ENCODE measurements around the gene WFIKKN2. TPM values are rescaled to one million over a fixed set of nuclear protein-coding genes. Genes with fewer than 3 reads are reported as not detected.

WFIKKN2 gene
- total and polyA plus RNA-seq, 2 experiments from 2014 or later: not detected

DNA sequence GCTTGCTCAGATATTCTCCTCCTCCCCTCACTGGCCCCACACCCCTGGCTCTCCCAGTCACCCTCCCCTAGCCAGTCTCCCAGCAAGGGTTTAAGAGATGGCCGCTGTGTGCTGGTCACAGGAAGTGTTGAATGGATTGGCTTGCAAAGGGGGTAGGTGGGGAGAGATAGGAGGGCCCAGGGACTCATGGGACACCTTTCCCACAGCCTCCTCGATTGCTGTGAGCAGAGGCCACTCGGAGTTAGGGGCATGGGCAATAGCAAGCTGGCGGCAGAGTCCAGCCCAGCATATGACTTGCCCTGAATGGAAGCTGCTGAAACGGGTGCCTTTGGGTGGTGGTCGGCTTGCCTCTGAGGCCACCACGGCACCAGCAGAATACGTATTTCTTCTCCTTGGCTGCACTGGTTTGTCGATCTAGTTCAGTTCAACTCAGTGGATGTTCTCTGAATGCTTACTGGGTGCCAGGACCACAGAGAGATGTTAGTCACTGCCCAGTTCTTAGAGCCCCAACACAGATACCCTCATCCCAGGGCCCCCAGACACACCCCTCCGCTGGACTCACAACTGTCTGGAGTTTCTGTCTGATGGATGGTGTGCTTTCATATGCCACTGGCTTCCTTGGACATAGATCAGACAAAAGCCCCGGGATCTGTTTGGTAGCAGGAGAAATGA is 6.0 kb downstream of the WFIKKN2 start (continued):
- TF ChIP-seq, protein P1, sequence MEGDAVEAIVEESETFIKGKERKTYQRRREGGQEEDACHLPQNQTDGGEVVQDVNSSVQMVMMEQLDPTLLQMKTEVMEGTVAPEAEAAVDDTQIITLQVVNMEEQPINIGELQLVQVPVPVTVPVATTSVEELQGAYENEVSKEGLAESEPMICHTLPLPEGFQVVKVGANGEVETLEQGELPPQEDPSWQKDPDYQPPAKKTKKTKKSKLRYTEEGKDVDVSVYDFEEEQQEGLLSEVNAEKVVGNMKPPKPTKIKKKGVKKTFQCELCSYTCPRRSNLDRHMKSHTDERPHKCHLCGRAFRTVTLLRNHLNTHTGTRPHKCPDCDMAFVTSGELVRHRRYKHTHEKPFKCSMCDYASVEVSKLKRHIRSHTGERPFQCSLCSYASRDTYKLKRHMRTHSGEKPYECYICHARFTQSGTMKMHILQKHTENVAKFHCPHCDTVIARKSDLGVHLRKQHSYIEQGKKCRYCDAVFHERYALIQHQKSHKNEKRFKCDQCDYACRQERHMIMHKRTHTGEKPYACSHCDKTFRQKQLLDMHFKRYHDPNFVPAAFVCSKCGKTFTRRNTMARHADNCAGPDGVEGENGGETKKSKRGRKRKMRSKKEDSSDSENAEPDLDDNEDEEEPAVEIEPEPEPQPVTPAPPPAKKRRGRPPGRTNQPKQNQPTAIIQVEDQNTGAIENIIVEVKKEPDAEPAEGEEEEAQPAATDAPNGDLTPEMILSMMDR (conservative IDR thresholded peaks at IDR 0.05; ENCODE audit: low read depth in 2 of 2): no peak
- TF ChIP-seq ZNF331 (CRISPR knock-in tag; IDR thresholded peaks at IDR 0.05; ENCODE audit: low read depth): no peak
- no peak for TF ChIP-seq POLR2AphosphoS5 (IDR thresholded peaks at IDR 0.05; ENCODE audit: low read depth)
- TF ChIP-seq ZNF114 (CRISPR knock-in tag; IDR thresholded peaks at IDR 0.05): no peak
- no peak for TF ChIP-seq STAT1 (IDR thresholded peaks at IDR 0.05; ENCODE audit: unreplicated experiment)
- TF ChIP-seq EZH2phosphoT487 (IDR thresholded peaks at IDR 0.05; ENCODE audit: unreplicated experiment): no peak
- no peak for TF ChIP-seq NANOG (IDR thresholded peaks at IDR 0.05; ENCODE audit: borderline replicate concordance)
- TF ChIP-seq EZH2 (IDR thresholded peaks at IDR 0.05; ENCODE audit: low read depth, unreplicated experiment): no peak
- TF ChIP-seq, protein P2, sequence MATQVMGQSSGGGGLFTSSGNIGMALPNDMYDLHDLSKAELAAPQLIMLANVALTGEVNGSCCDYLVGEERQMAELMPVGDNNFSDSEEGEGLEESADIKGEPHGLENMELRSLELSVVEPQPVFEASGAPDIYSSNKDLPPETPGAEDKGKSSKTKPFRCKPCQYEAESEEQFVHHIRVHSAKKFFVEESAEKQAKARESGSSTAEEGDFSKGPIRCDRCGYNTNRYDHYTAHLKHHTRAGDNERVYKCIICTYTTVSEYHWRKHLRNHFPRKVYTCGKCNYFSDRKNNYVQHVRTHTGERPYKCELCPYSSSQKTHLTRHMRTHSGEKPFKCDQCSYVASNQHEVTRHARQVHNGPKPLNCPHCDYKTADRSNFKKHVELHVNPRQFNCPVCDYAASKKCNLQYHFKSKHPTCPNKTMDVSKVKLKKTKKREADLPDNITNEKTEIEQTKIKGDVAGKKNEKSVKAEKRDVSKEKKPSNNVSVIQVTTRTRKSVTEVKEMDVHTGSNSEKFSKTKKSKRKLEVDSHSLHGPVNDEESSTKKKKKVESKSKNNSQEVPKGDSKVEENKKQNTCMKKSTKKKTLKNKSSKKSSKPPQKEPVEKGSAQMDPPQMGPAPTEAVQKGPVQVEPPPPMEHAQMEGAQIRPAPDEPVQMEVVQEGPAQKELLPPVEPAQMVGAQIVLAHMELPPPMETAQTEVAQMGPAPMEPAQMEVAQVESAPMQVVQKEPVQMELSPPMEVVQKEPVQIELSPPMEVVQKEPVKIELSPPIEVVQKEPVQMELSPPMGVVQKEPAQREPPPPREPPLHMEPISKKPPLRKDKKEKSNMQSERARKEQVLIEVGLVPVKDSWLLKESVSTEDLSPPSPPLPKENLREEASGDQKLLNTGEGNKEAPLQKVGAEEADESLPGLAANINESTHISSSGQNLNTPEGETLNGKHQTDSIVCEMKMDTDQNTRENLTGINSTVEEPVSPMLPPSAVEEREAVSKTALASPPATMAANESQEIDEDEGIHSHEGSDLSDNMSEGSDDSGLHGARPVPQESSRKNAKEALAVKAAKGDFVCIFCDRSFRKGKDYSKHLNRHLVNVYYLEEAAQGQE (IDR thresholded peaks at IDR 0.05; ENCODE audit: unreplicated experiment): no peak
- TF ChIP-seq, protein P3, sequence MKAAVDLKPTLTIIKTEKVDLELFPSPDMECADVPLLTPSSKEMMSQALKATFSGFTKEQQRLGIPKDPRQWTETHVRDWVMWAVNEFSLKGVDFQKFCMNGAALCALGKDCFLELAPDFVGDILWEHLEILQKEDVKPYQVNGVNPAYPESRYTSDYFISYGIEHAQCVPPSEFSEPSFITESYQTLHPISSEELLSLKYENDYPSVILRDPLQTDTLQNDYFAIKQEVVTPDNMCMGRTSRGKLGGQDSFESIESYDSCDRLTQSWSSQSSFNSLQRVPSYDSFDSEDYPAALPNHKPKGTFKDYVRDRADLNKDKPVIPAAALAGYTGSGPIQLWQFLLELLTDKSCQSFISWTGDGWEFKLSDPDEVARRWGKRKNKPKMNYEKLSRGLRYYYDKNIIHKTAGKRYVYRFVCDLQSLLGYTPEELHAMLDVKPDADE (IDR thresholded peaks at IDR 0.05): no peak
- TF ChIP-seq JUNB (IDR thresholded peaks at IDR 0.05; ENCODE audit: unreplicated experiment): no peak

DNA sequence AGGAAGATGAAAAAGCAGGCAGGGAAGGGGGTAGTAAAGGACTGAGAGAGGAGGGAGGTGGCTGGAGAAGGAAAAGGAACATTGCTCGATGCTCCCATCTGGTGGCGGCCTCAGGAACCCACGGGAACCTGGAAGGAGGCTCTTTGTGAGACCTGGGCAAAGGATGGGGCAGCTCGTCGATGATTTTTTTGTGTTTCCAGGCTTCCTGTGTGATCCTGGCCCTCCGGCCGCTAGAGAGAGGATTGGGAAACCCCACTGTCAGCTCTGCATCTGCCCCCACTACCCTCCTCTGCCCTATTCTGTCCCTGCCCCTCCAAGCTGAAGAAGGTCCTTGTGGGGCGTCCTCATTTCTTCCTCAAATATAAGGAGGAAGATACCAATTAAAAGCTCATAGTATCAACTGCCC is 6.6 kb downstream of the WFIKKN2 start:
- no peak for TF ChIP-seq CREB1 (CRISPR knock-in tag; IDR thresholded peaks at IDR 0.05; ENCODE audit: low read depth)
- TF ChIP-seq, protein P1 (conservative IDR thresholded peaks at IDR 0.05; ENCODE audit: low read depth in 2 of 2): peak; percentile 84 to 91
- Mint-ChIP-seq H3K27ac (no peak overlapping the region), H3K4me3 (no peak overlapping the region), H3K4me1 (peaks cover 11% of the 10 kb centered on the region; the same call in 2 of the 3 replicates), H3K36me3 (ENCODE audit: low read depth) (no peaks in the 10 kb centered on the region), H3K27me3 (ENCODE audit: insufficient read depth, low read depth, poor library complexity) (peaks cover 6% of the 10 kb centered on the region), H3K9me3 (no peaks in the 10 kb centered on the region)
- Histone ChIP-seq H3K9me2 (ENCODE audit: insufficient read depth) (no peaks in the 10 kb centered on the region), H2AFZ (peak overlapping the region; percentile 93), H3K4me3 (no peak overlapping the region), H3K27me3 (ENCODE audit: insufficient read depth) (no peaks in the 10 kb centered on the region), H3K79me2 (replicated peaks; ENCODE audit: insufficient read depth) (no peaks in the 10 kb centered on the region), H3K4me1 (ENCODE audit: insufficient read depth) (no peaks in the 10 kb centered on the region; the same call in 1 of the 2 replicates), H3K27ac (ENCODE audit: low read depth) (no peak overlapping the region), H3K4me2 (no peak overlapping the region), H3K36me3 (ENCODE audit: insufficient read depth) (no peaks in the 10 kb centered on the region), H4K20me1 (replicated peaks; ENCODE audit: insufficient read depth) (no peaks in the 10 kb centered on the region), H3F3A (replicated peaks; ENCODE audit: low read depth) (no peaks in the 10 kb centered on the region)
- ATAC-seq: peak; percentile 85
- DNase-seq (ENCODE audit: low spot score): peak; percentile 92

Measured in GM23338 (cell line).